ENCODE measurements around the gene ITGA2. TPM values are rescaled to one million over a fixed set of nuclear protein-coding genes. Genes with fewer than 3 reads are reported as not detected.

The ITGA2 gene
- total and polyA plus RNA-seq, 5 donors from 2014 or later: 0.03 to 0.42 (median 0.06) TPM

DNA sequence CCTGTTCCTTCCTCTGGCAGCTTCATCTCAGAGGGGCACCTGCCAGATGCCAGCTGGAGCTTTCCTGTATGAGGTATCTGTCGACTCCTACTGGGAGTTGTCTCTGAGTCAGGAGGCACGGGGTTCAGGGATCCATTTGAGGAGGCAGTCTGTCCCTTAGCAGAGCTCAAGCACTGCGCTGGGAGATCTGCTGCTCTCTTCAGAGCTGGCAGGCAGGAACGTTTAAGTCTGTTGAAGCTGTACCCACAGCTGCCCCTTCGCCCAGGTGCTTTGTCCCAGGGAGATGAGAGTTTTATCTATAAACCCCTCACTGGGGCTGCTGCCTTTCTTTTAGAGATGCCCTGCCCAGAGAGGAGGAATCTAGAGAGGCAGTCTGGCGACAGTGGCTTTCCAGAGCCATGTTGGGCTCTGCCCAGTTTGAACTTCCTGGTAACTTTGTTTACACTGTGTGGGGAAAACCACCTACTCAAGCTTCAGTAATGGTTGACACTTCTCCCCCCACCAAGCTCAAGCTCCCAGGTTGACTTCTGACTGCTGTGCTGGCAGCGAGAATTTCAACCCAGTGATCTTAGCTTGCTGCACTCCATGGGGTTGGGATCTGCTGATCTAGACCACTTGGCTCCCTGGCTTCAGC lies 11.8 kb upstream of the ITGA2 start:
- H3K4me3 Mint-ChIP-seq: no peak overlapping the region
- H3K4me1 ChIP-seq (ENCODE audit: control insufficient read depth, insufficient read depth, low read length, poor library complexity, severe bottlenecking): no peaks in the 10 kb centered on the region
- peaks cover 0 to 3% of the 10 kb centered on the region in 2 experiments for H3K9me3 ChIP-seq (ENCODE audit: control insufficient read depth in 2 of 2, low read length in 2 of 2)
- no peak overlapping the region for H3K27ac ChIP-seq (ENCODE audit: insufficient read depth, low read length, poor library complexity, severe bottlenecking)
- ATAC-seq (ENCODE audit: low read depth in 2 of 2) (no peak), DNase-seq (no peak)
- peaks cover 15% of the 10 kb centered on the region for H3K27me3 Mint-ChIP-seq
- no peak overlapping the region for H3K4me3 ChIP-seq (ENCODE audit: low read depth, low read length)
- H3K36me3 Mint-ChIP-seq: no peaks in the 10 kb centered on the region
- H3K36me3 ChIP-seq (ENCODE audit: control insufficient read depth, insufficient read depth, low read length): no peaks in the 10 kb centered on the region
- H3K27ac Mint-ChIP-seq: no peak overlapping the region
- peaks cover 0 to 12% (median 1%) of the 10 kb centered on the region in 7 donors for H3K9me3 Mint-ChIP-seq
- peaks cover 3% of the 10 kb centered on the region for H3K27me3 ChIP-seq (ENCODE audit: control insufficient read depth, insufficient read depth, low read length)
- H3K4me1 Mint-ChIP-seq: no peaks in the 10 kb centered on the region

DNA sequence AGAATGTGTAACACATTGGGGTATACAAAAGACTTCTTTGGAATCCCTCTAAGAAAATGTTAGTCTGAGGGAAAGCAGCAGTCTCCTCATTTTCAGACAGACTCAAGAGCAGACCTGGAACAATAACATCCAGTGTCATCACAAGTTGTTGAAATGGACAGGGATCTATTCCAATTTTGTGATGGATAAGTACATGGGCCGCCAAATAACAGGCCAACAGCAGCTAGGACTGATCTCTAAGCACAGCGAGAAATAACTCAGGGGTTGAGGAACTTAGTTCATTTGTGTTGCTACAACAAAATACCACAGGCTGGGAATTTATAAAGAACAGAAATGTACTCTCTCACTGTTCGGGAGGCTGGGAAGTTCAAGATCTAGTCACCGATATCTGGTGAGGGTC lies 7.6 kb upstream of the ITGA2 start:
- H3K9me3 Mint-ChIP-seq: peaks cover 0 to 7% (median 0%) of the 10 kb centered on the region in 7 donors
- H3K36me3 Mint-ChIP-seq: no peaks in the 10 kb centered on the region
- Histone ChIP-seq H3K4me1 (ENCODE audit: control insufficient read depth, insufficient read depth, low read length, poor library complexity, severe bottlenecking) (no peaks in the 10 kb centered on the region), H3K4me3 (ENCODE audit: low read depth, low read length) (no peak overlapping the region), H3K27me3 (ENCODE audit: control insufficient read depth, insufficient read depth, low read length) (peaks cover 20% of the 10 kb centered on the region), H3K9me3 (ENCODE audit: control insufficient read depth in 2 of 2, low read length in 2 of 2) (peaks cover 0 to 3% of the 10 kb centered on the region in 2 experiments), H3K36me3 (ENCODE audit: control insufficient read depth, insufficient read depth, low read length) (no peaks in the 10 kb centered on the region), H3K27ac (ENCODE audit: insufficient read depth, low read length, poor library complexity, severe bottlenecking) (no peak overlapping the region)
- ATAC-seq (ENCODE audit: low read depth in 2 of 2) (no peak), DNase-seq (no peak)
- peaks cover 9% of the 10 kb centered on the region for H3K27me3 Mint-ChIP-seq
- H3K4me1 Mint-ChIP-seq: no peaks in the 10 kb centered on the region
- H3K4me3 Mint-ChIP-seq: no peak overlapping the region
- no peak overlapping the region for H3K27ac Mint-ChIP-seq

DNA sequence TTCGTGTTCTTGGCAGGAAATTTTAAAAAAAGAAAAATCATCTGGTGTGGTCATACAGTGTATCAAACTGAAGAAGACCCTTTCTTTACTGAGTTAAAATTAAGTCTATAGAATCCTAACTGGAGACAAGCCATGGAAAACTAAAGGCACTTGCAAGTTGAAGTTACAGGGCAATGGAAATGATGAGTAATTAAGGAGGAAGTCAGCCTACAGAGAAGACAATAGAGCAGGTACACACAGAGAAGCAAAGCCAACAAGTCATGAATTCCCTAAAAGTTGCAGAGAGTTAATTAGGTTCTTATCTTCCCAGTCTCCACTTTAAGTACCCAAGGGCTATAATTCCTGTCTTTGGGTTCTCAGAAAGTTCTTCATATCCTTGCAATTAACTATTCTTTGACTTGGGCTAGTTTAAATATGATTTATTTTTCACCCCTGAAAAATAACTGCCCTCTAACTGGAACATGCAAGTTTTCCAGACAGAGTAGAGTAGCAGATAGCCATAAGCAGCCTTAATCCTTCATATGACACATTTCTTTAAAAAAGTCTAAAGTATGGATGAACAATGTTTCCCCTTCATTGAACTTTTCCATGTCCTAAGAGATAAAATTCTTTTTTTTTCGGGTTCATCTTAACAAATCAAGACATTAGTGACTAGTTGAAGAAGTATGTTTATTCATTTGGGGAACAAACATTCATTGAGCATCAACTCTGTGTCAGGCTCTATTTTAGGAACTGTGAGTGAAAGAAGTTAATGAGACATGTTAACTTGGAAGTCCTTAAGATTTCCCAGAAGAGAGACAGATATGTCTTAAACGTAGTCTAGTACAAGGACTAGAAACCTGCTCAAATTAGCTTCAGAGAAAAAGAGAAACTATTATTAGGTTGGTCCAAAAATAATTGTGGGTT lies 5.2 kb upstream of the ITGA2 start:
- peaks cover 10% of the 10 kb centered on the region for H3K4me1 ChIP-seq (ENCODE audit: control insufficient read depth, insufficient read depth, low read length, poor library complexity, severe bottlenecking)
- peaks cover 0 to 2% (median 0%) of the 10 kb centered on the region in 7 donors for H3K9me3 Mint-ChIP-seq
- H3K27ac Mint-ChIP-seq: no peak overlapping the region
- DNase-seq (no peak), ATAC-seq (ENCODE audit: low read depth in 2 of 2) (no peak)
- H3K4me3 ChIP-seq (ENCODE audit: low read depth, low read length): no peak overlapping the region
- peaks cover 0 to 12% (median 7%) of the 10 kb centered on the region in 4 donors for H3K4me1 Mint-ChIP-seq
- H3K36me3 Mint-ChIP-seq: no peaks in the 10 kb centered on the region
- no peaks in the 10 kb centered on the region for H3K36me3 ChIP-seq (ENCODE audit: control insufficient read depth, insufficient read depth, low read length)
- no peak overlapping the region for H3K4me3 Mint-ChIP-seq
- peaks cover 32% of the 10 kb centered on the region for H3K27me3 Mint-ChIP-seq
- H3K9me3 ChIP-seq (ENCODE audit: control insufficient read depth in 2 of 2, low read length in 2 of 2): no peaks in the 10 kb centered on the region
- H3K27me3 ChIP-seq (ENCODE audit: control insufficient read depth, insufficient read depth, low read length): peaks cover 32% of the 10 kb centered on the region
- no peak overlapping the region for H3K27ac ChIP-seq (ENCODE audit: insufficient read depth, low read length, poor library complexity, severe bottlenecking)

DNA sequence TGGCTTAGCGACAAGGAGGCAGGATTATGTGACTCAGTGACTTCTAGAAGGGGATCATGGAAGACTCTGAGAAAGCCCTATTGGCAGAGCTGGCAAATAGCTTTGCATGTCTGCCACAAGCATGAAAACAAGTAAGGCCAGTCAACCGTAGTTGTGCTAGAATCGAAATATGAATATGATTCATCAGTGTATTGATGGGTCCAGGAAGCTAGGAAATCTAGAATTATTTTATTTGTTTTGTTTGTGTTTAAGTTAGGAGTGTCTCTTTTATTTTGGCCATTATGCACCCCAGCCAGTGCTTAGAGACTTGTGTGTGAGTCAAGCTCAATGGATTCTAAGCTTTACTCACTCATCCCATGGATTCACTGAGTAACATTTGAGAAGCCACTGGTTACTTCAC lies 3.8 kb upstream of the ITGA2 start:
- H3K4me3 Mint-ChIP-seq: no peak overlapping the region
- H3K27ac Mint-ChIP-seq: no peak overlapping the region
- H3K9me3 Mint-ChIP-seq: peaks cover 0 to 2% (median 0%) of the 10 kb centered on the region in 7 donors
- peaks cover 40% of the 10 kb centered on the region for H3K27me3 ChIP-seq (ENCODE audit: control insufficient read depth, insufficient read depth, low read length)
- no peaks in the 10 kb centered on the region for H3K36me3 ChIP-seq (ENCODE audit: control insufficient read depth, insufficient read depth, low read length)
- H3K27ac ChIP-seq (ENCODE audit: insufficient read depth, low read length, poor library complexity, severe bottlenecking): no peak overlapping the region
- H3K27me3 Mint-ChIP-seq: peaks cover 38% of the 10 kb centered on the region
- H3K4me3 ChIP-seq (ENCODE audit: low read depth, low read length): no peak overlapping the region
- no peak for DNase-seq
- peaks cover 0 to 16% (median 7%) of the 10 kb centered on the region in 4 donors for H3K4me1 Mint-ChIP-seq
- H3K36me3 Mint-ChIP-seq: no peaks in the 10 kb centered on the region
- no peaks in the 10 kb centered on the region for H3K9me3 ChIP-seq (ENCODE audit: control insufficient read depth in 2 of 2, low read length in 2 of 2)
- peaks cover 23% of the 10 kb centered on the region for H3K4me1 ChIP-seq (ENCODE audit: control insufficient read depth, insufficient read depth, low read length, poor library complexity, severe bottlenecking)
- ATAC-seq (ENCODE audit: low read depth in 2 of 2): no peak

GRCh38 chr5:52987711-52988331 lies 1.3 kb upstream of the ITGA2 start:
- H3K4me1 Mint-ChIP-seq: peaks cover 0 to 17% (median 7%) of the 10 kb centered on the region in 4 donors
- peaks cover 53% of the 10 kb centered on the region for H3K27me3 Mint-ChIP-seq
- Histone ChIP-seq H3K27me3 (ENCODE audit: control insufficient read depth, insufficient read depth, low read length) (peaks cover 47% of the 10 kb centered on the region), H3K27ac (ENCODE audit: insufficient read depth, low read length, poor library complexity, severe bottlenecking) (no peak overlapping the region), H3K4me3 (ENCODE audit: low read depth, low read length) (no peak overlapping the region), H3K36me3 (ENCODE audit: control insufficient read depth, insufficient read depth, low read length) (no peaks in the 10 kb centered on the region), H3K9me3 (ENCODE audit: control insufficient read depth in 2 of 2, low read length in 2 of 2) (no peaks in the 10 kb centered on the region), H3K4me1 (ENCODE audit: control insufficient read depth, insufficient read depth, low read length, poor library complexity, severe bottlenecking) (peaks cover 23% of the 10 kb centered on the region)
- H3K36me3 Mint-ChIP-seq: peaks cover 3% of the 10 kb centered on the region
- peaks cover 0 to 2% (median 0%) of the 10 kb centered on the region in 7 donors for H3K9me3 Mint-ChIP-seq
- DNase-seq: no peak
- no peak overlapping the region for H3K27ac Mint-ChIP-seq
- peak overlapping the region; percentile 7 to 78 (median 44) for H3K4me3 Mint-ChIP-seq
- ATAC-seq (ENCODE audit: low read depth in 2 of 2): peak; percentile 45 to 69

- Histone ChIP-seq H3K9me3 (ENCODE audit: control insufficient read depth in 2 of 2, low read length in 2 of 2) (no peaks in the 10 kb centered on the region), H3K27me3 (ENCODE audit: control insufficient read depth, insufficient read depth, low read length) (peaks cover 45% of the 10 kb centered on the region), H3K27ac (ENCODE audit: insufficient read depth, low read length, poor library complexity, severe bottlenecking) (no peak overlapping the region), H3K4me1 (ENCODE audit: control insufficient read depth, insufficient read depth, low read length, poor library complexity, severe bottlenecking) (peaks cover 23% of the 10 kb centered on the region), H3K4me3 (ENCODE audit: low read depth, low read length) (peak overlapping the region; percentile 41), H3K36me3 (ENCODE audit: control insufficient read depth, insufficient read depth, low read length) (no peaks in the 10 kb centered on the region)
- Mint-ChIP-seq H3K36me3 (peaks cover 3% of the 10 kb centered on the region), H3K9me3 (no peaks in the 10 kb centered on the region), H3K27ac (no peak overlapping the region), H3K4me3 (peak overlapping the region; percentile 7 to 78 (median 44)), H3K4me1 (peaks cover 0 to 17% (median 7%) of the 10 kb centered on the region in 4 donors), H3K27me3 (peaks cover 59% of the 10 kb centered on the region)
- ATAC-seq (ENCODE audit: low read depth in 2 of 2) (peak; percentile 9 to 19), DNase-seq (no peak)
Observed at GRCh38 chr5:52988335-52989024, 672 bp upstream of the ITGA2 start.

Data from CD4-positive, CD25-positive, alpha-beta regulatory T cell (primary cell).